Astrocyte of the cerebellum (primary cell): ENCODE results near the gene PTPRJ.
A peak's percentile ranks its signal among the peaks of the same experiment; 100 is the strongest.

Source experiments
- DNase-seq: peaks from one replicate; pipeline ENCODE4 v3.0.0-alpha.2; 2011; ENCODE audit warnings: low read depth
- H3K4me3 ChIP-seq: 2 replicates; pipeline ENCODE4 v1.5.1; 2011; ENCODE audit warnings: mild to moderate bottlenecking, low read depth, low read length, moderate library complexity
- CTCF ChIP-seq: IDR thresholded peaks from 2 replicates; pipeline ENCODE4 v1.5.1; 2012; ENCODE audit warnings: low read length, low read depth, moderate library complexity, mild to moderate bottlenecking; ENCODE audit errors: missing control alignments
- in situ Hi-C: cut with HindIII; loops from 2 replicates; pipeline ENCODE4 v1.10.0; 2017; ENCODE audit warnings: low sequenced_read_pairs

PTPRJ gene

DNA sequence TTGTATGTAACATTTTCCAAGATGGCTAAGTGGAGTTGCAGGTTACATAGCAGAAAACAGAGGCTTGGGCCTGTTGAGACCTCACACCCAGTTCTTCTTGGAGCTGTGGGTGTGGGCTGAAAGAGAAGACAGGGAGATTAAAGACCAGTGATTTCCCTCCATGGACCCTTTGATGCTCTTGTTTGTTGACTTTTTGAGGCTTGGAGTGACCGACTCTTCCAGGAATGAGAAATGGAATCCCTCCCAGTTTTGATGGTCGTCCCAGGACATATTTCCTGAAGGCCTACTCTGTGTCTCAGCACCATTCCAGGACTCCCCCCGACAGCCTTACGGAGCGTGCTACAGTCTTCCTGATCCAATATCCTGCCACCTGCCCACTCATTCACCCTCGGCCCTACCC is 96.9 kb downstream of the PTPRJ start:
- DNase-seq = no peak
- no peak overlapping the region for H3K4me3 ChIP-seq
- in situ Hi-C loops = no loop called here
- no peak for TF ChIP-seq CTCF

DNA sequence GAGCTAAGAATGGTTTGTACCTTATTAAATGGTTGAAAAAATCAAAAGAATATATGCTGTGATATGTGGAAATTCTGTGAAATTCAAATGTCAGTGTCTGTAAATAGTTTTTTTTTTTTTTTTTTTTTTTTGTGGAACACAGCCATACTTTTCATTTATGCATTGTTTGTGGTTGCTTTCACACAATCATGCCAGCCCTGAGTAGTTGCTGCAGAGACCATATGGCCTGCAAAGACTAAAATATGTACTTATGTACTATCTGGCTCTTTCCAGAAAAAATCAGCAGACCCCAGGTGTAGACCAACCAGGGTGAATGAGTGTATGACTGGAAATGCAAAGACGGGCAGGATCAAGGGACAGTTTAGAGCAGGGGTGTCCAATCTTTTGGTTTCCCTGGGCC is 98.3 kb downstream of the PTPRJ start:
- DNase-seq = no peak
- TF ChIP-seq CTCF = no peak
- H3K4me3 ChIP-seq = no peak overlapping the region
- in situ Hi-C loops = no loop called here

- no peak for TF ChIP-seq CTCF
- H3K4me3 ChIP-seq = no peak overlapping the region
These were observed 99.2 kb downstream of the PTPRJ start for GRCh38 chr11:48079596-48079995.

DNA sequence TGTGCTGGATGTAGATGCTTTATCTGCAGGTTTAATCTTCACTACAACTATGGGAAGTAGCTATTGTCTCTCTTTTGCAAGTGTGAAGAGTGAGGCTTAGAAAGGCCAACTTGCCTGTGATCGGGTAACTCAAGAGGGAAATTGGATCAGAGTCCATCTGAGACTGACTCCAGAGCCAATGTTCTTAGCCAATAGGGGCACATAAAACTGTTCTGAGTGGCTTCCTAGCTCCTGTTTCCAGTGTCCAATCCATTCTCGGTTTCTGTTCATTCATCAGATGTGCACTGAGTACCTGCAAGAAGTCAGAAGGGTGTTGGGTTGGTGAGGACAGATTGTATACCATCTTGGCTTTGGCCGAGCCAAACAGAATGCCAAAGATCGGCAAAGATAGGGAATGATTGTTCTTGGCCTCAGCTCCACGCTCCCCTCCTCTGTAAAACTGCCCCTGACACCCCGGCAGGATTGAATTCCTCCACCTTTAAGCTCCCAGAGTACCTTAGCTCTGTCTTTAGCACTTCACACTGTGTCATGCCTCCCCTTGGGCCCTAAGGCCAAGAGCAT is 100.0 kb downstream of the PTPRJ start:
- DNase-seq = no peak
- H3K4me3 ChIP-seq = no peak overlapping the region
- in situ Hi-C loops = no loop called here
- TF ChIP-seq CTCF = no peak

More at GRCh38 chr11:48079596-48079995, 99.2 kb downstream of the PTPRJ start:
- in situ Hi-C loops = no loop called here
- no peak for DNase-seq

- H3K4me3 ChIP-seq = no peak overlapping the region
- DNase-seq = peak; percentile 84
- in situ Hi-C loops = no loop called here
- TF ChIP-seq CTCF = no peak
These were observed 101.0 kb downstream of the PTPRJ start for GRCh38 chr11:48081151-48082010.

GRCh38 chr11:48082771-48083170 is 102.4 kb downstream of the PTPRJ start:
- DNase-seq = no peak
- in situ Hi-C loops = no loop called here
- H3K4me3 ChIP-seq = no peak overlapping the region
- TF ChIP-seq CTCF = no peak
